ACC112 (cell line): ENCODE measurements around the gene ENTPD2.
"Not testable (repeated sequence)": the region's sequence is repeated elsewhere in the genome, so short reads cannot be mapped to it uniquely, and the experiment has no call there.

Experiments used
- H2AFZ ChIP-seq: fragments of 200-600 bp; sonication (generic); one replicate; pipeline ENCODE4 v1.6.0; 2017; ENCODE audit warnings: antibody characterized with exemption, low read length; ENCODE audit not compliant: unreplicated experiment
- H3K27ac ChIP-seq: fragments of 200-600 bp; sonication (generic); 2 replicates; pipeline ENCODE4 v1.5.1; 2014; ENCODE audit warnings: low read depth, mild to moderate bottlenecking, antibody characterized with exemption, low read length, moderate library complexity
- H3K27me3 ChIP-seq: fragments of 200-600 bp; sonication (generic); 2 replicates; pipeline ENCODE4 v1.6.1; 2014; ENCODE audit warnings: mild to moderate bottlenecking, antibody characterized with exemption, low read length, moderate library complexity, mixed read lengths; ENCODE audit not compliant: insufficient read depth
- H3K36me3 ChIP-seq: fragments of 200-600 bp; sonication (generic); 2 replicates; pipeline ENCODE4 v1.6.1; 2016; ENCODE audit warnings: mild to moderate bottlenecking, antibody characterized with exemption, low read length, moderate library complexity, mixed read lengths; ENCODE audit not compliant: insufficient read depth
- H3K4me1 ChIP-seq: fragments of 200-600 bp; sonication (generic); one replicate; pipeline ENCODE4 v1.6.1; 2016; ENCODE audit warnings: low read length, mixed read lengths; ENCODE audit not compliant: insufficient read depth, unreplicated experiment, control insufficient read depth
- H3K4me3 ChIP-seq: fragments of 200-600 bp; sonication (generic); 2 replicates; pipeline ENCODE4 v1.5.1; 2014; ENCODE audit warnings: mild to moderate bottlenecking, low read depth, low read length
- H3K79me2 ChIP-seq: fragments of 200-600 bp; sonication (generic); one replicate; pipeline ENCODE4 v1.6.0; 2016; ENCODE audit warnings: low read length; ENCODE audit not compliant: control insufficient read depth, unreplicated experiment, insufficient read depth

ENTPD2 gene

DNA sequence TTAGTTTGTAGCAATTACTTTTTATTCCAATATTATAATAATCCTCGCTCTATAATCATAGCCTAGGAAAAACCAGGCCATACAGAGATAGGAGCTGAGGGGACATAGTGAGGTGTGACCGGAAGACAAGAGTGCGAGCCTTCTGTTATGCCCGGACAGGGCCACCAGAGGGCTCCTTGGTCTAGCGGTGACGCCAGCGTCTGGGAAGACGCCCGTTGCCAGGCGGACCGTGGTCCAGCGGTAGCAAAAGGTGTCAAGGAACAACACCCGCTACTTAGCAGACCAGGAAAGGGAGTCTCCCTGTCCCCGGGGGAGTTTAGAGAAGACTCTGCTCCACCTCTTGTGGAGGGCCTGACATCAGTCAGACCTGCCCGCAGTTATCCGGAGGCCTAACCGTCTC lies 49.6 kb downstream of the ENTPD2 start:
- not testable (repeated sequence) for H3K4me1 ChIP-seq, H3K79me2 ChIP-seq, H2AFZ ChIP-seq, H3K4me3 ChIP-seq, H3K27ac ChIP-seq, H3K36me3 ChIP-seq, H3K27me3 ChIP-seq

DNA sequence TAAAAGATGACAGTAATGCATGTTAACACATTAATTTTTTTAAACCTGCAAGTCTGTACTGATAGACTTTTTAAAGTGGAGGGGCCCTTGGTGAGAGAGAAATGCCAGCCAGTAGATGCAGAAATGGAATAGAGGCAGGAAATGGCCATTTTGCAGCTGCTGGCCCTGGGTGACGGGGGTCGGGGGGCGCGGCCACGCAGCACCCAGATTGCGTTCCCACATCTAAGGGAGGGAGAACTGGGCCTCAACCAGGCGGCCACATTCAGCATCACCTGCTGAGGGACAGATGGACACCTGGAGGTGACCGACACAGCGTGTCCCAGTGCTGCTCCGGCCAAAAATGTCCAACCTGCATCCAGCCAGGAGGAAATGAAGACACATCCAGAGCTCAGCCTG lies 51.2 kb downstream of the ENTPD2 start:
- no peak overlapping the region for H3K4me3 ChIP-seq
- no peak overlapping the region for H2AFZ ChIP-seq
- no peaks in the 10 kb centered on the region for H3K36me3 ChIP-seq
- H3K79me2 ChIP-seq: no peaks in the 10 kb centered on the region
- H3K4me1 ChIP-seq: peaks cover 12% of the 10 kb centered on the region
- no peaks in the 10 kb centered on the region for H3K27me3 ChIP-seq
- H3K27ac ChIP-seq: no peak overlapping the region

DNA sequence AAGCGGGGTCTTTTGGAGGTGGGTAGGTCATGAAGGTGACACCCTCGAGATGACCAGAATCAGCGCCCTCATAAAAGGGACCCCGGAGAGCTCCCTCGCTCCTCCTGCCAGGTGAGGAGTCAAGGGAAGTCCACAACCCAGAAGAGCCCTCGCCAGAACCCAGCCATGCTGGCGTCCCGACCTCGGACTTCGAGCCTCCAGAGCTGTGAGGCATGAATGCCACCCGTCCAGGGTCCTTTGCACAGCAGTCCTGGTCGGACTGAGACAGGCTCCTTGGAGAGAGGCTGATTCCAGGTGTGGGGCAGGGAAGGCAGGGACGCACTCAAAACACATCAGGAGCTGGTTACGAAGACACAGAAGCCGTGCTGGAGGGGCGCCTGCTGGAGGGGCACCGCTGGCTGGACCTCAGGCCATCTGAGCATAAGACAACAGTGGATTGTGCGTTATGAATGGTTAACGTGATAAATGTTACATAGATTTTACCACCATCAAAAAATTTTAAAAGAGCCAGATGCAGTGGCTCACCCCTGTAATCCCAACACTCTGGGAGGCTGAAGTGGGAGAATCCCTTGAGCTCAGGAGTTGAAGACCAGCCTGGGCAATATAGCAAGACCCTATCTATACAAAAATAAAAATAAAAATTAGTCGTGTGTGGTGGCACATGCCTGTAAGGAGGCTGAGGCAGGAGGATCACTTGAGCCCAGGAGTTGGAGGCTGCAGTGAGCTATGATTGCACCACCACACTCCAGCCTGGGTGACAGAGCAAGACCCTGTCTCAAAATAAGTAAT lies 51.8 kb downstream of the ENTPD2 start:
- no peak overlapping the region for H3K27ac ChIP-seq
- H3K79me2 ChIP-seq: no peaks in the 10 kb centered on the region
- H3K27me3 ChIP-seq: no peaks in the 10 kb centered on the region
- no peak overlapping the region for H3K4me3 ChIP-seq
- no peak overlapping the region for H2AFZ ChIP-seq
- peaks cover 12% of the 10 kb centered on the region for H3K4me1 ChIP-seq
- no peaks in the 10 kb centered on the region for H3K36me3 ChIP-seq

DNA sequence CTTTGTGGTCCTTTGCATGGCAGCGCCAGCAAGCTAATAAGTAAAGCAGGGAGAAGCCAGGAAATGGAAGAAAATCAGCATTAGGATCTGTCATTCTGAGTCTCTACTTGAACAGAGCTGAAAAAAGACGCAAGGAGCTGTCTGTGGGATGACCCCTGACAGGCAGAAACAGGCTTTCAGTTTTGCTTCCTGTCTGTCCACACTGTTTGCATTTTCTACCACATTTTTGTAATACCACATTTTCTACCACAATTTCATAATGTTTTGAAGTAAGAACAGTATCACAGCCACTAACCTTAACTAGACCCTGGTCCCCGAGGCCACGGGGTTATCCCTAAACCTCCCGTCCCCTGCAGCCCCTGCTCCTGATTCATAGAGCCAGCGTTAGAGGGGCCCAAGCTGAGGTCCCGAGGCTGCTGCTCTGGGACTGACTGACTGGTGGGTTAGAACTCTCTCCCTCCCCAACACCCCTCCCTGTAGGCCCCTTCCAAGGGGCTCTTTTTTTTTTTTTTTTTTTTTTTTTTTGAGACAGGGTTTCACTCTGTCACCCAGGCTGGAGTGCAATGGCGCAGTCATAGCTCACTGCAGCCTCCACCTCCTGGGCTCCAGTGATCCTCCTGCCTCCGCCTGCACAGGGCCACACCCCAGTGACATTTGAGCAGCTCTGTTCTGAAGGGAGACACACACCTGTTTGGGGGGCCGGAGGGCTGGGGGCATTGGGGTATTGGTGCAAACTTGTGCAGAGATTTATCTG lies 53.5 kb downstream of the ENTPD2 start:
- H3K4me1 ChIP-seq: peaks cover 25% of the 10 kb centered on the region
- no peak overlapping the region for H2AFZ ChIP-seq
- H3K27me3 ChIP-seq: no peaks in the 10 kb centered on the region
- H3K4me3 ChIP-seq: no peak overlapping the region
- H3K79me2 ChIP-seq: no peaks in the 10 kb centered on the region
- no peak overlapping the region for H3K27ac ChIP-seq
- H3K36me3 ChIP-seq: no peaks in the 10 kb centered on the region
